GM19351 (cell line): ENCODE measurements around the gene LPCAT4.
"Not testable (repeated sequence)": the region's sequence is repeated elsewhere in the genome, so short reads cannot be mapped to it uniquely, and the experiment has no call there.

ENCODE experiments used
- ATAC-seq: cut with Tn5 transposase; IDR thresholded peaks from one replicate; pipeline ENCODE4 v1.9.1; 2021; ENCODE audit warnings: mild to moderate bottlenecking, moderate library complexity; ENCODE audit not compliant: unreplicated experiment

LPCAT4 gene

GRCh38 chr15:34365091-34365825 is 1.7 kb downstream of the LPCAT4 start:
- no peak for ATAC-seq

- ATAC-seq: no peak
Measured at GRCh38 chr15:34364041-34364440, 3.0 kb downstream of the LPCAT4 start.

- no peak for ATAC-seq
Measured at GRCh38 chr15:34362047-34362773, 4.8 kb downstream of the LPCAT4 start.

- ATAC-seq: no peak
Measured at GRCh38 chr15:34361278-34361677, 5.7 kb downstream of the LPCAT4 start.

GRCh38 chr15:34360298-34360697 is 6.7 kb downstream of the LPCAT4 start:
- no peak for ATAC-seq

- ATAC-seq: no peak
Measured at GRCh38 chr15:34359416-34359815, 7.6 kb downstream of the LPCAT4 start.

- no peak for ATAC-seq
Measured at GRCh38 chr15:34358948-34359347, 8.0 kb downstream of the LPCAT4 start.

- no peak for ATAC-seq
Measured at GRCh38 chr15:34358367-34358766, 8.6 kb downstream of the LPCAT4 start.

GRCh38 chr15:34357653-34358052 is 9.3 kb downstream of the LPCAT4 start:
- ATAC-seq: no peak

- ATAC-seq: no peak
Measured at GRCh38 chr15:34355241-34355640, 11.8 kb downstream of the LPCAT4 start.

- no peak for ATAC-seq
Measured at GRCh38 chr15:34354286-34354685, 12.7 kb downstream of the LPCAT4 start.

GRCh38 chr15:34353627-34354026 is 13.4 kb downstream of the LPCAT4 start:
- no peak for ATAC-seq

GRCh38 chr15:34352996-34353395 is 14.0 kb downstream of the LPCAT4 start:
- ATAC-seq: not testable (repeated sequence)

- ATAC-seq: no peak
Measured at GRCh38 chr15:34349769-34350168, 17.2 kb downstream of the LPCAT4 start.

GRCh38 chr15:34348735-34349300 is 18.2 kb downstream of the LPCAT4 start:
- no peak for ATAC-seq

- ATAC-seq: no peak
Measured at GRCh38 chr15:34347951-34348638, 18.9 kb downstream of the LPCAT4 start.

- ATAC-seq: peak; percentile 89
Measured at GRCh38 chr15:34342737-34343575, 24.0 kb downstream of the LPCAT4 start, which contains the start of the genes NOP10 and NUTM1. NOP10 (minus strand) TSS chr15:34343136; CDS start chr15:34343073, 63 bp downstream. NUTM1 (plus strand) TSS chr15:34343315; CDS start chr15:34343697, 382 bp downstream.

- ATAC-seq: not testable (repeated sequence)
Measured at GRCh38 chr15:34342213-34342736, 24.7 kb downstream of the LPCAT4 start.

GRCh38 chr15:34341381-34342212 is 25.4 kb downstream of the LPCAT4 start:
- no peak for ATAC-seq
